Right cardiac atrium (tissue), 5 donors: ENCODE results near the gene ZNF35. TPM values are rescaled to one million over a fixed set of nuclear protein-coding genes. Genes with fewer than 3 reads are reported as not detected.
A peak's percentile ranks its signal among the peaks of the same experiment; 100 is the strongest.
"Not testable (repeated sequence)": the region's sequence is repeated elsewhere in the genome, so short reads cannot be mapped to it uniquely, and the experiment has no call there.

Experiments
- ATAC-seq, 2 donors: fragments of 200-7000 bp; cut with Tn5 transposase; one replicate each; pipeline versions ENCODE4 v1.8.0 to v1.9.1; 2020; ENCODE audit warnings: moderate library complexity in 2 of 2, mild to moderate bottlenecking in 1 of 2
- DNase-seq, 3 donors: peaks; one replicate each; pipeline ENCODE4 v3.0.0-alpha.2; 2020
- H3K27ac ChIP-seq: one replicate; pipeline ENCODE4 v1.5.1; 2013; ENCODE audit warnings: mild to moderate bottlenecking, low read length, control low read depth, moderate library complexity
- H3K27me3 ChIP-seq: one replicate; pipeline ENCODE4 v1.6.1; 2013; ENCODE audit not compliant: control insufficient read depth, insufficient read depth
- H3K4me1 ChIP-seq: one replicate; pipeline ENCODE4 v1.6.1; 2013; ENCODE audit warnings: low read length; ENCODE audit not compliant: control insufficient read depth, insufficient read depth
- H3K4me3 ChIP-seq: one replicate; pipeline ENCODE4 v1.5.1; 2013; ENCODE audit warnings: low read length, control low read depth
- H3K9me3 ChIP-seq: one replicate; pipeline ENCODE4 v1.6.1; 2013; ENCODE audit warnings: low read length; ENCODE audit not compliant: control insufficient read depth
- WGBS: extraction: QIAGEN DNeasy Blood & Tissue Kit; methylation state at CpG from one replicate; pipeline ENCODE4 v1.1.7; 2013; 5-methylcytosine and 5-hydroxymethylcytosine counted together
- intact Hi-C, 4 donors: fragments of 100-400 bp; cut with DNase I; formaldehyde crosslinking; loops; one replicate each; pipeline versions ENCODE4 v1.11.0 to v1.14.0; 2022 to 2023
- polyA plus RNA-seq: library from polyadenylated mRNA; stranded (reverse); fragments of 200-250 nt; gene quantifications from one replicate; pipeline ENCODE4 v1.2.3, GENCODE V29; 2013
- total RNA-seq, 4 donors: library from RNA; stranded (reverse); fragmentation: NEBNext Ultra II Directional; extraction: Animal tissue kit (Norgen Biotek cat#: 25700); gene quantifications; one replicate each; pipeline ENCODE4 v1.2.1, GENCODE V29; 2021
- donor health status: healthy with polysubstance abuse.
- donor health status: DM: no; HTN: yes; CAD: no.
- donor health status: DM: no; HTN: no; CAD: no.
- donor health status: DM: no; HTN: yes; CAD: no; lungs with severe emphysema.
- donor health status: DM: yes; HTN: yes; CAD: no.

Gene ZNF35
- total and polyA plus RNA-seq, 5 donors = 3.5 to 12.7 (median 6.4) TPM

- no peak overlapping the region for H3K4me3 ChIP-seq
- no peaks in the 10 kb centered on the region for H3K4me1 ChIP-seq
- no peaks in the 10 kb centered on the region for H3K27me3 ChIP-seq
- intact Hi-C loops = no loop called here
- 96% methylated on average over 7 of the region's 7 CpGs for WGBS
- DNase-seq = no peak
- H3K27ac ChIP-seq = no peak overlapping the region
- ATAC-seq = no peak
- peaks cover 4% of the 10 kb centered on the region for H3K9me3 ChIP-seq
Measured at GRCh38 chr3:44659015-44659414, 10.5 kb downstream of the ZNF35 start.

DNA sequence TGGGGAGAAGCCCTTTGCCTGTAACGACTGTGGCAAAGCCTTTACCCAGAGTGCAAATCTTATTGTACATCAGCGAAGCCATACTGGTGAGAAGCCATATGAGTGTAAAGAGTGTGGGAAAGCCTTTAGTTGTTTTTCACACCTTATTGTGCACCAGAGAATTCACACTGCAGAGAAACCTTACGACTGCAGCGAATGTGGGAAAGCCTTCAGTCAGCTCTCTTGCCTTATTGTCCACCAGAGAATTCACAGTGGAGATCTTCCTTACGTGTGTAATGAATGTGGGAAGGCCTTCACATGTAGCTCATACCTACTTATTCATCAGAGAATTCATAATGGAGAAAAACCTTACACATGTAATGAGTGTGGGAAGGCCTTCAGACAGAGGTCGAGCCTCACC, 10.9 kb downstream of the ZNF35 start:
- no peaks in the 10 kb centered on the region for H3K27me3 ChIP-seq
- H3K27ac ChIP-seq = no peak overlapping the region
- DNase-seq (no peak), ATAC-seq (no peak)
- peaks cover 4% of the 10 kb centered on the region for H3K9me3 ChIP-seq
- 96% methylated on average over 6 of the region's 6 CpGs for WGBS
- intact Hi-C loops = no loop called here
- H3K4me3 ChIP-seq = no peak overlapping the region
- H3K4me1 ChIP-seq = no peaks in the 10 kb centered on the region

DNA sequence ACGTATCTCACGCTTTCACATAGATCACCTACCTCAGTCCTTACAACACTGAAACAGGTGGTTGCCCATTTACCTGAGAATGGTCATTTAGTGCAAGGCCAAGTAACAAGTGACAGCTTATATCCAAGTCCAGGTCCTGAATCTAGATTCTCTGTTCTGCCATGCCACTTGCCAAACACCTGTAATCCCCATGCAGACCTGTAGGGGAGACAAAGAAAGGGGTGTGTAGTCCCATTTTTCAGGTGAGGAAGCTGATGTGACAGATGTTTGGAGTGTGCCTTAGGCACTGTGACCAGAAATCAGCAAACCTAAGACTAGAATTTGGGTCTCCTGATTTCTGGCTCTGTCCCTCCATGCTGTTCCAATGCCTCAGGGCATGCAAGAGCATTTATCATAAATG, 12.7 kb downstream of the ZNF35 start:
- Histone ChIP-seq H3K4me1 (no peaks in the 10 kb centered on the region), H3K4me3 (no peak overlapping the region), H3K27ac (no peak overlapping the region), H3K9me3 (peaks cover 4% of the 10 kb centered on the region), H3K27me3 (no peaks in the 10 kb centered on the region)
- WGBS = over 99% methylated on average over 2 of the region's 2 CpGs
- DNase-seq (no peak), ATAC-seq (no peak)
- intact Hi-C loops = no loop called here

GRCh38 chr3:44665173-44665572, 16.6 kb downstream of the ZNF35 start:
- intact Hi-C loops = no loop called here
- DNase-seq = no peak
- whole genome bisulfite sequencing = 97% methylated on average over 3 of the region's 3 CpGs
- Histone ChIP-seq H3K4me1 (no peaks in the 10 kb centered on the region), H3K27ac (no peak overlapping the region), H3K27me3 (no peaks in the 10 kb centered on the region), H3K4me3 (no peak overlapping the region), H3K9me3 (peaks cover 1% of the 10 kb centered on the region)
- no peak for ATAC-seq

- intact Hi-C loops = no loop called here
- no peak for DNase-seq
- ATAC-seq = no peak
- H3K4me1 ChIP-seq = no peaks in the 10 kb centered on the region
- H3K27ac ChIP-seq = no peak overlapping the region
- WGBS = 94% methylated on average over 4 of the region's 4 CpGs
- H3K27me3 ChIP-seq = no peaks in the 10 kb centered on the region
- H3K4me3 ChIP-seq = no peak overlapping the region
- H3K9me3 ChIP-seq = no peaks in the 10 kb centered on the region
Measured at GRCh38 chr3:44666346-44666745, 17.8 kb downstream of the ZNF35 start.

DNA sequence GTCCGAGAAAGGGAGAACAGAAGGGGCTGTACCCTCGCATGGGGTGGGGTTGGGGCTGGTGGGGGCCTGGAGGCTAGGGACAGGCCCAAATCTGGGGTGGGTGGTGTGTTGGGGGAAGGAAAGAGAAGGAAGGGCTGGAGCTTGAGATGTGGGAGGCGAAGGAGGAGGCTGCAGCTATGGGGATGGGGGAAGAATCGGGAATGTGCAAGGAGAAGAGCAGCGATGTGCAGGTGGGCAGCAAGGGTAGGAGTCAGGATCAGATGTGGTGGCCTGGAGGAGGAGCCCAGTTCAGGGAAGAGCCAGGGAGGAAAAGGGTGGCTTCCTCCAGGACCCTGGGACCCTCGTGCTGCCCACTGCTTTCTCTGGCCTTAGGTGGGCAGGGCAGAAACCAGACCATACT, 21.2 kb downstream of the ZNF35 start:
- Histone ChIP-seq H3K4me3 (no peak overlapping the region), H3K27me3 (no peaks in the 10 kb centered on the region), H3K4me1 (no peaks in the 10 kb centered on the region), H3K9me3 (no peaks in the 10 kb centered on the region), H3K27ac (no peak overlapping the region)
- WGBS = 86% methylated on average over 6 of the region's 6 CpGs
- ATAC-seq (peak in 1 of 2 donors; percentile 23), DNase-seq (no peak)
- intact Hi-C loops = no loop called here

GRCh38 chr3:44673466-44673865, 24.9 kb downstream of the ZNF35 start:
- DNase-seq, H3K9me3 ChIP-seq, H3K27me3 ChIP-seq, H3K27ac ChIP-seq, intact Hi-C loops, ATAC-seq, H3K4me1 ChIP-seq, H3K4me3 ChIP-seq: not testable (repeated sequence)
- 83% methylated on average over 8 of the region's 8 CpGs for WGBS

DNA sequence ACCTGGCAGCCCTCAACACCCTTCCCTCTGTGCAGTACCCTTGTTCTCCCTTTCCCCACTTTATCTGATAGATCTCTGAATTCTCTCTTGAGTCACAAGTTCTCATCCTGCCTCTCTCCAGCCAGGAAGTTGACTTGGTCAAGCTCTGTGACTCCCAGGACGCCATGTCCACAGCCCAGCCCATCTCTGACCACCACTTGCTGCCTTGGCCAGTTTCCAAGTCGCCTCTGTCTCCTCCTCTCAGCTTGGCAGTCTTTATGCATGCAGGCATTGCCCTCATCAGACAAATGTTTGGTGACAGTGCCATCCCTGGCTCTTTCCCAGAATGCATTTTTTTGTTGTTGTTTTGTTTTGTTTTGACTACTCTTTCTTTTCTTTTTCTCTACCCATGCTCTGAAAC, 25.7 kb downstream of the ZNF35 start:
- H3K4me1 ChIP-seq = no peaks in the 10 kb centered on the region
- no peaks in the 10 kb centered on the region for H3K27me3 ChIP-seq
- DNase-seq = no peak
- no peak overlapping the region for H3K27ac ChIP-seq
- 57% methylated on average over 2 of the region's 2 CpGs for WGBS
- intact Hi-C loops = no loop called here
- no peaks in the 10 kb centered on the region for H3K9me3 ChIP-seq
- H3K4me3 ChIP-seq = no peak overlapping the region
- ATAC-seq = no peak

- H3K27ac ChIP-seq = no peak overlapping the region
- no peaks in the 10 kb centered on the region for H3K27me3 ChIP-seq
- H3K9me3 ChIP-seq = no peaks in the 10 kb centered on the region
- DNase-seq = no peak
- intact Hi-C loops = no loop called here
- ATAC-seq = no peak
- no peaks in the 10 kb centered on the region for H3K4me1 ChIP-seq
- 95% methylated on average over 5 of the region's 5 CpGs for WGBS
- no peak overlapping the region for H3K4me3 ChIP-seq
Measured at GRCh38 chr3:44678480-44679116, 30.1 kb downstream of the ZNF35 start.

DNA sequence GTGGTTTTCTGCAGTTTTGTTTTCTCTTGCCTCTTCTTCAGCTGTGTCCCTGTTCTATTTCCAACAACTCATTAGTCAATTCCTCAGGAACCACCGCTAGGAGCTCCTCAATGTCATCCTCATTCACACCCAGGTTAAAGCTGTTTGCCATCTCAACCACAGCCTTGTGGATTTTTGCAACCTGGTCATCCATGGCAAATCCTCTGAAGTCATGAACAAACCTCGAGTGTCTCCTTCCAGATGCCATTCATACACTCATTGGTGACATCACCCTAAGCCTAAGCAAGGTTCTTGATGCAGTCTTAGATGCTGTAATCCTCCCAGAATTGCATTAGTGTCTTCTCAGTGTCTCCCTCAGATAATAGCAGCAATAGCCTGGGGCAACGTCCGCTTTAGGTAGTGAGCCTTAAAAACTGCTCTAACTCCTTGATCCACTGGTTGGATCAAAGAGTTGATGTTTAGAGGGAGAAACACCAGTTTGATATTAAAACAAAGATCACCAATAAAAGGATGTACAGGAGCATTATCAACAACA, 32.5 kb downstream of the ZNF35 start:
- H3K27ac ChIP-seq = no peak overlapping the region
- no peak overlapping the region for H3K4me3 ChIP-seq
- WGBS = 96% methylated on average over 4 of the region's 4 CpGs
- intact Hi-C loops = no loop called here
- ATAC-seq (no peak), DNase-seq (no peak)
- H3K4me1 ChIP-seq = peaks cover 2% of the 10 kb centered on the region
- no peaks in the 10 kb centered on the region for H3K9me3 ChIP-seq
- no peaks in the 10 kb centered on the region for H3K27me3 ChIP-seq

DNA sequence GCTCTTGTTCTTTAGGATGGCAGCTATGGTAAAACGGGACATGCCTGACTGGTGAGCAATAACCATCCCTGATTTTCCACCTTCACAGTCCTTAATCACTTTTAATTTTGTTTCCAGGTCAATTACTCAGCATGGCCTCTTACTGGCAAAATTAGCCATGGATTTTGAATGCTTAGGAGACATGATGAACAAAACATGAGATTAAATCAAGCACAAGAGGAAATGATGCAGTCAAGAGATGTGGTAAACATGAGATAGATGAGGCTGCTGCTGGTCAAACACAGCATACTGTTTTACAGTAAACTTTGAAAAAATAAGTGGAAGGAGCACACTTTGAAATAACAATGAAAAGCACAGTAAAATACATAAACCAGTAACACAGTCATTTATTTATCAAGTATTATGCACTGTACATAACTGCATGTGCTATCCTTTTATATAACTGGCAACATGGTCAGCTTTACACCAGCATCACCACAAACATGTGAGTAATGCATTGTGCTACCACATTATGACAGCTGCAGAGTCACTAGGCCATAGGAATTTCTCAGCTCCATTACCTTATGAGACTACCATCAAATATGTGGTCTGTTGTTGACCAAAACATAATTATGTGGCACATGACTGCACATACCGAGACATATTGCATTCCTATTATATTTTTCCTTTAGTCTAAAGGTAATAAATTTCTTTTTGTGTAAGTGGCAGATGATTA, 33.8 kb downstream of the ZNF35 start:
- intact Hi-C loops = no loop called here
- 96% methylated on average over 2 of the region's 2 CpGs for WGBS
- no peak overlapping the region for H3K27ac ChIP-seq
- H3K9me3 ChIP-seq = no peaks in the 10 kb centered on the region
- peaks cover 2% of the 10 kb centered on the region for H3K4me1 ChIP-seq
- DNase-seq (no peak), ATAC-seq (no peak)
- no peak overlapping the region for H3K4me3 ChIP-seq
- no peaks in the 10 kb centered on the region for H3K27me3 ChIP-seq
